GM18867 (cell line): Measurements from ENCODE around the gene BRWD1.
"Not testable (repeated sequence)": the region's sequence is repeated elsewhere in the genome, so short reads cannot be mapped to it uniquely, and the experiment has no call there.

Experiments used
- ATAC-seq: cut with Tn5 transposase; IDR thresholded peaks from one replicate; pipeline ENCODE4 v1.9.1; 2021; ENCODE audit warnings: mild to moderate bottlenecking, moderate library complexity; ENCODE audit not compliant: unreplicated experiment

The BRWD1 gene

GRCh38 chr21:39288987-39289386 lies 24.4 kb downstream of the BRWD1 start:
- no peak for ATAC-seq

DNA sequence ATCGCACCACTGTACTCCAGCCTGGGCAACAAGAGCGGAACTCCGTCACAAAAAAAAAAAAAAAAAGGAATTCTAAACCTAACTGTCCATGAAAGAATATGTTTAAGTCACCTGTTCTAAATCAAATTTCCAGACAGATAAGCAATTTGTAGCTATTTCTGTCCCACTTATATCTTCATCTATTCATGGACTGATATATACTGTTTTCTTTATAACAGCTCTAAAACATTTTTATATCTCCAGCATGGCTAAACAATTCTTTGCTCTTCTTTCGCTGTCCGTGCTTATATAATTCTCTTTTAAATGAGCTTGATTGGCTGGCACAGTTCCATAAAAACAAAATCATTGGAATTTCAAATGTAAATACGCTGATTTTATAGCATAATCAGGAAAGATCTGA lies 30.5 kb downstream of the BRWD1 start:
- no peak for ATAC-seq

GRCh38 chr21:39281853-39282252 lies 31.6 kb downstream of the BRWD1 start:
- no peak for ATAC-seq

DNA sequence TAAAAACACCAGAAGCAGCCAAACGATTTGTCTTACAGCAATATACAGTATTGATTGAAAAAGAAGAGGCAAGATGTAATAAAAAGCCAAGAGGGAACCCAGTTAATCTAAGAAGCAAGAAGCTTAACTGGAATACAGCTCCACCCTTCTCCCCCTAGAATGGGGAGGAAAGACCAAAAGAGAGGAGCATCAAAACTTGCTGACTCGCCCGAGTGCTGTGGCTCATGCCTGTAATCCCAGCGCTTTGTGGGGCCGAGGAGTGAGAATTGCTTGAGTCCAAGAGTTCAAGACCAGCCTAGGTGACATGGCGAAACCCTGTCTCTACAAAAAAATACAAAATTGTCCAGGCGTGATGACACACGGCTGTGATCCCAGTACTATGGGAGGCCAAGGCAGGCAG lies 32.2 kb downstream of the BRWD1 start:
- ATAC-seq, result no peak

DNA sequence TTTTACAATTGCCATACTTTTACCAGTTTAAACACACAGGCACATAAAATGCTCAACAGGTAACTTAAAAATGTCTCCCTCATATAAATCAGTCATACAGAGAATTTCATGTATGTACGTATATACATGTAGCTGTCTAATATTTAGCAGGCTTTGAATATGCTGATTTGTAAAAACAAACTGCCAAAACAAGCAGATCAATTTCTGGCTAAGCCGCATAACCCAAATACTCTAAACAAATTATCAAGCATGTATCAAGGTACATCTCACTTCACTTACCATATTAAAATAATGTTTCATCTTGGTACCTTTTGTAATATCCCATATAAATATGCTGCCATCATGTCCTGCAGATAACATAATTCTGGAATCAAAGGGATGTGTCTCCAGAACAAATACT lies 43.8 kb downstream of the BRWD1 start:
- no peak for ATAC-seq

GRCh38 chr21:39265603-39266002 lies 47.8 kb downstream of the BRWD1 start:
- ATAC-seq, result no peak

DNA sequence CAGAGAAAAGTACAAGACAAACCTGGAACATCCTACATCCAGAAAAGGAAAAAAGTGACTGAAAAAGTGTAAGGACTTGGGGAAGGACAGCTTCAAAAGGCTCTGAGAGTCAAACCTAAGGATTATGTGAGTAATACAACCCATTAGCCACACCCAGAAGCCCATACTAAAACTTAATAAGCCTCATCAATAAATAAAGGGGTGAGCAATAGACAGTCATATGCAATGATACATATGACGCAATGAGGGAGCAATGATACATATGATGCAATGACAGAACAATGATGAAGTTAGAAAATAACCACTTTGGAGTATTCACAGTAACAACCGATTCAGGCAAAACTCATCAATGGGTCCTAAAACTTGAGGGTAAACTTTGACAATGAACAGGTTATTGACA lies 50.1 kb downstream of the BRWD1 start:
- no peak for ATAC-seq

- ATAC-seq, result no peak
Measured at GRCh38 chr21:39258207-39258606, 55.2 kb downstream of the BRWD1 start.

DNA sequence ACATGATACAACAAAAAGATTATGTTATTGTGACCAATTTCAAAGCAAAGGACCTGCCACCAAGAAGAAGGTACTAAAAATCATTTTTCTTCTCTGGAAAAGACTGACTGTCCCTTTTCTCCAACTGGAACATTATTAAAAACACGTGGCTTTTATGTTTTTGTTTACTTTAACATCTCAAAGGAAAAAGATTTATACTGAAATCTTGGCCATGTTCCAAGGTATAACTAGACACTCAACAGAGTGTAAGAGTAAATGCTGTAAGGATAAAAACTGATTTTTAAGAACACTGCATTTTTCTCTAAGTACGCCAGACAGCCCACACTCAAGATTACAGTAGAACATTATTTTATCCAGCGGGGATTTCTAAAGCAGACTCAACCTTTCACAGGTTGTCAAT lies 62.1 kb downstream of the BRWD1 start:
- ATAC-seq, result no peak

DNA sequence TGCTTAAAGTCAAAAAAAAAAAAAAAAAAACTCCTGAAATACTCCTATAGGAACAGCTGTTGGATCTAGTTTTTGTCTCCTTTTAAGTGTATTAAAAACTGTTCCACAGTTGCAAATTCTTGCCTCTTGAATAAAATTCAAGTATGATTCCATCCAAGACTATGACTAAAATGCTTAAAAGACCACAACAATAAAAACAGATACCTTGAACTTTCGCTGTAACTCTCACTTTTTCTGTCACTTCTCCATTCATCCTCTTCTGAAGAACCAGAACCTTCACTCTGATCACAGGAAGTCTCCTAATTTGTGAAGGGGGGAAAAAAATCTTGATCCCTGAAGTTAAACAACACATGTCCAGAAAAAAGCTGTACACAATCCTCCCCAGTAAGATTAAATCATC lies 75.2 kb downstream of the BRWD1 start:
- ATAC-seq, result no peak

DNA sequence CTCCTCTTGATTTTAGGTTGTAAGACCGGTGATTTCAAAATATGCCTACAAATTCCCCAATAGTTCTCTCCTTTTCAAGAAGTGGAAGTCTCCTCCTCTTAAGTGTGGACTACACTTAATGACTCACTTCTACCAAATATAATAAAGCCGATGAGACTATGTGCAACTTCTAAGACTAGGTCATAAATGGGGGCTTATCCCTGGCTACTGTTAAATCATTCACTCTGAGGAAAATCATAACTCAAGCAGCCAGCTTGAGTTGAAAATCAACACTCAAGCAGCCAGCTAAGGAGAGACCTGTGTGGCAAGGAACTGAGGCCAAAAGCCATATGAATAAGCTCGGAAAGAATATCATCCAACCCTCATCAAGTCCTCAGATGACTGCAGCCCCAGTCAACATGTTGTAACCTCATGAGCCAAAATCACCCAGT lies 80.6 kb downstream of the BRWD1 start:
- no peak for ATAC-seq

GRCh38 chr21:39224930-39225329 lies 88.5 kb downstream of the BRWD1 start:
- no peak for ATAC-seq

GRCh38 chr21:39221997-39222486 lies 91.4 kb downstream of the BRWD1 start:
- ATAC-seq, result no peak

- ATAC-seq, result no peak
Measured at GRCh38 chr21:39221282-39221996, 92.0 kb downstream of the BRWD1 start.

DNA sequence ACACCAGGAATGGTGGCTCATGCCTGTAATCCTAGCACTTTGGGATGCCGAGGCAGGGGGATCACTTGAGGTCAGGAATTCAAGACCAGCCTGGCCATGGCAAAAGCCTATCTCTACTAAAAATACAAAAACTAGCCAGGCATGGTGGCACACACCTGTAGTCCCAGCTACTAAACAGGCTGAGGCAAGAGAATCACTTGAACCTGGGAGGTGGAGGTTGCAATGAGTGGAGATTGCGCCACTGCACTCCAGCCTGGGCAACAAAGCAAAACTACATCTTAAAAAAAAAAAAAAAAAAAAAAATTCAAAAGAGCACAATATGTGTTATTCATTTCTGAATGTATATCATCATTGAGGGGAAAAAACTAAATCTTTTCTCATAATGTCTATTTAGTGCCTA lies 92.6 kb downstream of the BRWD1 start:
- ATAC-seq, result not testable (repeated sequence)

- ATAC-seq, result no peak
Measured at GRCh38 chr21:39220150-39220549, 93.3 kb downstream of the BRWD1 start.

DNA sequence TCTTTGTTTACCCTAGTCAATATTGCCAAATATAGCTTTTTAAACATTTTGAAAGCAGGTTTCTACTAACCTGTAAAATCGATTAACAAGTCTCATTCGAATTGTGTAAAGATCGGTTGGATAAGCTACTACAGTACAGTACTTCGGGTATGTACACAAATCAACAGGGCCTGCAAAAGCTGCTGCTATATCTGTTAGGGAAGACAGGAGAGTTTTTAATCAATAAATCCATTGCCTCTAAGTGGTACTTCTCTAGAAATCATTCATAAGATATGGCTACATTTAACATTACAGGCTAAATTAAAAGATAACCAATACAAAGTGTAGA lies 95.4 kb downstream of the BRWD1 start:
- ATAC-seq, result no peak

- ATAC-seq, result no peak
Measured at GRCh38 chr21:39217356-39218081, 95.9 kb downstream of the BRWD1 start.

DNA sequence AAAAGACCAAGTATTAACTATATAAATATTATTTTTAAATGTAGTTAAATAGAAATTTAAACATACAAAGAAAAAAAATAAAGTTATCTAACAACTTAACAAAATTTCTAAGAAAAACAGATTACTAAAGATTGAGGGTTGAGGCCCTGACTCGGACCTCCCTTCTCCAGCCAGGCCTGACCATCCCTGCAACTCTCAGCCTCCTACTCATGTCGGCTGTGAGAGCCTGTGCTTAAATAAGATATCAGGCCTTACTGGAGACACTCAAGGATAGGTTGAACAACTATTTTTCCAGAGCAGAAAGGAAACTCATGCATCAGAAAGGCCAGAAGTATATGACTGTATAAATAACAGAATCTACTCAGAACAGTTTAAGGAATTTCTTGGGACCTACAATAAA lies 97.1 kb downstream of the BRWD1 start:
- ATAC-seq, result no peak

GRCh38 chr21:39215078-39215477 lies 98.4 kb downstream of the BRWD1 start:
- ATAC-seq, result no peak

DNA sequence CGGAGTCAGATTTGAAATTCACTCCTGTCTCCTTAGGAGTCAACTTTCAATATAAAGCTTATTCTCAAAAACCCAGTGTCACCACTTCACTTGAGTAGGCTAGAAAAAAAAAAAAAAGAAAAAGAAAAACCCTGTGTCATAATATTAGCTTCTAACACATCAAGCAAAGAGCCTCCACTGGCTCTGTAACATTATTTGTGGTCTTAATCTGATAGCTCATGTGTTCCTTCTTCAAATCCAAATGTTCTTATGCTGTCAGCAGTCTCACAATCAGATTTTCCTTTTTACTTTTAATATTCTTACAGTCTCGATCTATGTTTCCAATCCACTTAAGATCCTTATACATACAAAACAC lies 104.1 kb downstream of the BRWD1 start:
- no peak for ATAC-seq

DNA sequence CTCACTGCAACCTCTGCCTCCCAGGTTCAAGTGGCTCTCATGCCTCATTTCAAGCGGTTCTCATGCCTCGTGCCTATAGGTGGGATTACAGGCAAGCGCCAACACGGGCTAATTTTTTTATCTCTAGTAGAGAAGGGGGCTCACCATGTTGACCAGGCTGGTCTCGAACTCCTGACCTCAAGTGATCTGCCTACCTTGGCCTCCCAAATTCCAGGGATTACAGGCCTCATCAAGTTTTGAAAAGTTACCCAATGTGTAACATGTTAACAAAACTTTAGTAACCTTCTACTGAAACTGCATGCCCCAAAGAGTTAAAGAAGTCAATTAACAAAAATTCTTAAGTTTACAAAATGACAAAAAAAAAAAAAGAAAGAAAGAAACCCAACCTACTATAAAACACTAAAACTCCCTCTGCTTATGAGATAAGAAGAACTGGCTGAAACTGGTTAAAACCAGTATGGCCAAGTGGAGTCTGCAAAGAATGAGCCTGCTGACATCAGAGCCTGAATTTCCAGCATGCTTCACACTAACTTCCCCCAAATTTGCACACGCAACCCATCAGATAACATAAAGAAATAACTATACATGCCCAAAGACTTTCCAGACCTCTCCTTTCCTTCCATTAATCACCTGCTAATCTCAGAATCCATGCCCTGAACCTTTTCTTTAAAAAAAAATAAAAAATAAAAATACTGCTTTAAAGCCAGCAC lies 104.7 kb downstream of the BRWD1 start:
- ATAC-seq, result no peak
